ENCODE measurements around the gene PARVA.

Gene PARVA

GRCh38 chr11:12421386-12421785, 44.0 kb downstream of the PARVA start:
- Mint-ChIP-seq H3K4me1 (ENCODE audit: low read depth) (no peaks in the 10 kb centered on the region), H3K9me3 (no peaks in the 10 kb centered on the region), H3K27me3 (ENCODE audit: low read depth) (peaks cover 4% of the 10 kb centered on the region), H3K4me3 (no peak overlapping the region), H3K36me3 (ENCODE audit: low read depth) (no peaks in the 10 kb centered on the region), H3K27ac (no peak overlapping the region)

DNA sequence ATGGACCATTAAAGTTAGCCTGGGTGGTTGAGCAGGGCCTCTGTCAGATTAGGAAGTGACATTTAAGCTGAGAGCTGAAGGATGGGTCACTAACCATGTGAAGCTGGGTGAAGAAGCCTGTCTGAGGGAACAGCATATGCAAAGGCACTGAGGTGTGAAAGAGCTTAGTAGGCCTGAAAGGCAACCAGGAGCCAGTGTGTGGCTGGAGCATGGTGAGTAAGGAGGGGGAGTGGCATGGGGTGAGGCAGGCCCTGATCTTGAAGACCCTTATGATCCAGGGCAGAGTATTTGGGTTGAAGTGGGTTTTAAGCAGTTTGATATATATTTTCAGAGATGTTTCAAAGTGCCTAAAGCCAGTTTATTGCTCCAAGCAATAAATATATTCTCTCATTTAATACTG, 48.8 kb downstream of the PARVA start:
- Mint-ChIP-seq H3K27me3 (ENCODE audit: low read depth) (no peaks in the 10 kb centered on the region), H3K4me3 (no peak overlapping the region), H3K4me1 (ENCODE audit: low read depth) (no peaks in the 10 kb centered on the region), H3K36me3 (ENCODE audit: low read depth) (no peaks in the 10 kb centered on the region), H3K9me3 (no peaks in the 10 kb centered on the region), H3K27ac (no peak overlapping the region)

DNA sequence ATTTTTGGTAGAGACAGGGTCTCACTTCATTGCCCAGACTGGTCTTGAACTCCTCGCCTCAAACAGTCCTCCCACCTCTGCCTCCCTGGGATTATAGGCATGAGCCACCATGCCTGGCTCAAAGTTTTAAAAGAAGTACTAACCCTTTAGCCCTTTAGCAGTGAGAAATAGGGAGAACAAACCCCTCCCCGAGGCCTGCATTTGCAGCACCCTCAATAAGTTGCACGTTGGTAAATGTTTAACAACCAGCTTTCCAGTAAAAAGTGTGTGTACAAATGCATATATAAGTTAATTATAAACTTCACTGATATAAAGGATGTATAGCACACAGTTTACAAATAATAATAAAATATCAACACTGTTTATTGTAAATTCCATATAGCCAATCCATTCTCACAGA, 51.8 kb downstream of the PARVA start:
- no peak overlapping the region for H3K27ac Mint-ChIP-seq
- H3K4me3 Mint-ChIP-seq, result no peak overlapping the region
- no peaks in the 10 kb centered on the region for H3K27me3 Mint-ChIP-seq (ENCODE audit: low read depth)
- H3K36me3 Mint-ChIP-seq (ENCODE audit: low read depth), result no peaks in the 10 kb centered on the region
- no peaks in the 10 kb centered on the region for H3K4me1 Mint-ChIP-seq (ENCODE audit: low read depth)
- H3K9me3 Mint-ChIP-seq, result no peaks in the 10 kb centered on the region

DNA sequence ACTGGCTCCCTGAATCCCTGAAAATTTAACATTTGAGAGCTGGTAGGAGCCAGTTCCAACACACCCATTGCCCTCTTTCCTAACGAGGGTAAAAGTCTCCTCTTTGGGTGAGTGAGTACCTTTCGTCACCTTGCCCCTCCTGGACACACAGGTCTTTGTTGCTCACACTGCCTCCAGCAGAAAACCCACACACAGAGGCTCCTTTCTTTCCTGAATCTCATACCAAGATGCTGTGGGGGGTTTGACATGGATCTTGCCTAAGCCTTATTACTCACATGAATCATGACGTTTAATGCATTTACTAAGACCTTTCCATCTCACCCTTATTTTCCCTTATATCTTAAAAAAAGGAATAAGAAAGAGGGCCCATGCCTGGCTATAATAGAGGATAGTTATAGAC, 53.0 kb downstream of the PARVA start:
- H3K27ac Mint-ChIP-seq, result no peak overlapping the region
- no peaks in the 10 kb centered on the region for H3K36me3 Mint-ChIP-seq (ENCODE audit: low read depth)
- no peaks in the 10 kb centered on the region for H3K9me3 Mint-ChIP-seq
- H3K4me3 Mint-ChIP-seq, result no peak overlapping the region
- H3K27me3 Mint-ChIP-seq (ENCODE audit: low read depth), result peaks cover 5% of the 10 kb centered on the region
- H3K4me1 Mint-ChIP-seq (ENCODE audit: low read depth), result no peaks in the 10 kb centered on the region

DNA sequence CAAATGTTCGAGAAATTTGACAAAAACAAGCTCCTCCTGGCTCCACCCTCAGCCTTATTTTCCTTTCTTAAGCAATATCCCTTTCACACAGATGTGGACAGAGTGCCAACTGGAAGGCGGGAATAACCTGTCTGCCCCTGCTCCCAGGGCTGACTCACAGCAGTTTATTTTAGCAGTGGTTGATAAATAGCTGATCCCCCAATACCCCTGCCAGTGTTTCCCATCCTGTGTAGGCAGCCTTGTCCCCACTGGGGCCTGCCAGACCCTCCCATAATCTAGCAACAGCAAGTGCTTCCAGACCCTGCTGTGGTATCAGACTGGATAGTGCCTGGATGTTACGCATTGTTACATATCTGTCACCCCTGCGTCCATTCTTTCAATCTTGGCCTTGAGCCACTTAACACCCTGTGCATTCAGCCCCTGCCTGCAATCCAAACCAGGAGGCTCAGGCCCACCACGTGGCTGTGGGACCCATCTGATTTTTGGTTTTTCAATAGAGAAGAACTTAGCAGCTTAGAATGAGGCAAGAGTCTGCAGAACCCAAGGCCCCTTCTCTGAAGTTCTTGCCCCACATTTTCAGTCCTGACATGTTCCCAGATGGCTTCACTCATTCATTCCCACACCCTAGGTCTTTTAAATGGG, 53.7 kb downstream of the PARVA start:
- Mint-ChIP-seq H3K9me3 (no peaks in the 10 kb centered on the region), H3K36me3 (ENCODE audit: low read depth) (no peaks in the 10 kb centered on the region), H3K4me3 (no peak overlapping the region)

GRCh38 chr11:12432507-12432906, 55.1 kb downstream of the PARVA start:
- H3K4me3 Mint-ChIP-seq, result no peak overlapping the region
- no peaks in the 10 kb centered on the region for H3K9me3 Mint-ChIP-seq
- peaks cover 5% of the 10 kb centered on the region for H3K27me3 Mint-ChIP-seq (ENCODE audit: low read depth)
- H3K36me3 Mint-ChIP-seq (ENCODE audit: low read depth), result no peaks in the 10 kb centered on the region
- no peaks in the 10 kb centered on the region for H3K4me1 Mint-ChIP-seq (ENCODE audit: low read depth)
- no peak overlapping the region for H3K27ac Mint-ChIP-seq

More for the DNA sequence above, 53.7 kb downstream of the PARVA start:
- Mint-ChIP-seq H3K27ac (no peak overlapping the region), H3K4me1 (ENCODE audit: low read depth) (no peaks in the 10 kb centered on the region), H3K27me3 (ENCODE audit: low read depth) (peaks cover 5% of the 10 kb centered on the region)

- no peaks in the 10 kb centered on the region for H3K9me3 Mint-ChIP-seq
- H3K36me3 Mint-ChIP-seq (ENCODE audit: low read depth), result no peaks in the 10 kb centered on the region
- peaks cover 5% of the 10 kb centered on the region for H3K27me3 Mint-ChIP-seq (ENCODE audit: low read depth)
- H3K4me1 Mint-ChIP-seq (ENCODE audit: low read depth), result no peaks in the 10 kb centered on the region
- no peak overlapping the region for H3K4me3 Mint-ChIP-seq
- no peak overlapping the region for H3K27ac Mint-ChIP-seq
Observed at GRCh38 chr11:12433121-12433520, 55.8 kb downstream of the PARVA start.

DNA sequence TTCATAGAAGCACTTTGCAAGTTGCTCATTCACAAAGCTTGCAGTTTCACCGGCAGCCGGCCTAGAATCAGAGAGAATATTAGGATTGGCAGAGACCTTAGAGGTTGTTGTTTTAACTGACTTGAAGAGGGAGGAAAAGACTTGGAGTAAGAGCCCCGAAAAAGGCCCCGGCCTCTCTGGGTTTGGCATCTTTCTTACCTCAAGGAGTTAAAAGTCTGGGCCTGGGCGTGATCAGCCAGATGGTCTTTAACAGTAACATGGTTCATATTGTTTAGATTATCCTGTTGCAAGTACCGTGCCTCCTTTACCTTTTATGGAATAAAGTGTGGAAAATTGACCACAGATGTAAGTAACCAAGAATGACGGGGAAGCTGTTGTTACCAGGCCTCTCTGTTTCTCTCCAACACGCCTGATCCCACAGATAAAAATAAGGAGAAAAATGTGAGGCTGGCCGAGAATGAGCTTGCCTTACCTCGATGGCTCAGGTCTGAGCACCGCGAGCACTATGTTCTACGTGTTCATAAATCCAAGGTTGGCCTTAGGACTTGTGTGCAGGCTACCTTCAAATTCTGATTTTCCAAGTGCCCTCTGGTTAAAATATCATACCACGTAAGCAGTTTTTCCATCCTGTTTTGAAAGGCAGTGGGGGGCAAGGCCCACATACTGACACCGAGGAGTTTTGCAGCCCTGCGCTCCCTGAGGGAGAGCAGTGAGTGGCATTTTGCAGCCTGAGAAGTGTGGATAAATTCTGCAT, 56.4 kb downstream of the PARVA start:
- H3K4me1 Mint-ChIP-seq (ENCODE audit: low read depth), result no peaks in the 10 kb centered on the region
- no peak overlapping the region for H3K27ac Mint-ChIP-seq
- no peaks in the 10 kb centered on the region for H3K36me3 Mint-ChIP-seq (ENCODE audit: low read depth)
- peaks cover 5% of the 10 kb centered on the region for H3K27me3 Mint-ChIP-seq (ENCODE audit: low read depth)
- H3K4me3 Mint-ChIP-seq, result no peak overlapping the region
- no peaks in the 10 kb centered on the region for H3K9me3 Mint-ChIP-seq

DNA sequence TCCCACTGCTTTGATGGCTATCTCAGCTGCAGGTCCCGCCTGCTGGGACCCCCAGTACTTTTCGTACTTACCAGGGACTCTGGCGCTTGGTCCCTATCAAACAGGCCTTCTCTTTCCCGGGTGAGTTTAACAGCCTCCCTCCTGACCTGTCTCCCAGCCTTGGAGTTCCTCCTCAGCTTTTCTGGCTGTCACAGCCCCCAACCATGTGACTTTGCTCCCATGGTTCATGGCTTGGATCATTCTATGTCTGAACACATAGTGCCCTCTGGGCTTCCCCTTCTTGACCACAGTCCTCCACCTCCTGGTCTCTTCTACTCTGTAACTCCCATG, 56.9 kb downstream of the PARVA start:
- H3K27me3 Mint-ChIP-seq (ENCODE audit: low read depth), result peaks cover 5% of the 10 kb centered on the region
- no peaks in the 10 kb centered on the region for H3K4me1 Mint-ChIP-seq (ENCODE audit: low read depth)
- H3K27ac Mint-ChIP-seq, result no peak overlapping the region
- no peak overlapping the region for H3K4me3 Mint-ChIP-seq
- no peaks in the 10 kb centered on the region for H3K9me3 Mint-ChIP-seq
- H3K36me3 Mint-ChIP-seq (ENCODE audit: low read depth), result no peaks in the 10 kb centered on the region

- Mint-ChIP-seq H3K4me3 (no peak overlapping the region), H3K27me3 (ENCODE audit: low read depth) (peaks cover 5% of the 10 kb centered on the region), H3K36me3 (ENCODE audit: low read depth) (no peaks in the 10 kb centered on the region), H3K27ac (no peak overlapping the region), H3K9me3 (no peaks in the 10 kb centered on the region), H3K4me1 (ENCODE audit: low read depth) (no peaks in the 10 kb centered on the region)
Observed at GRCh38 chr11:12435264-12435663, 57.9 kb downstream of the PARVA start.

DNA sequence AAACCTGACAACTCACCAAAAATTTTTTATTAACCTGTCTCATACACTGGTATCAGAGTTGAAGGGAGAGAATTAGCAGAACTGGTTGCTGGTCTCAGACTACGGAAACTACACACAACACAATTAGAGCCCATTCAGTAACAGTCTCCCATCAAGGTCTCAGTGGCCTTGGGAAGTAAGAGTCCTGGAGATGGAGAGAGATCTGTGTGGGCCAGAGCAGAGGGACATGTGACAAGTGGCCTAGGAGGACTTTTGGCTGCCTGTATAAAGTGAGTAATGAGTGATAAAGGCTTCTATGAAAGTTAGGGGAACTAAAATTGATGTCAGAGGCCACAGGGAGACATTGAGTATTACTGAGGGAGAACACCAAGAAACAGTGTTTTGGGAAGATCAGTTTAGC, 58.9 kb downstream of the PARVA start:
- H3K27ac Mint-ChIP-seq, result no peak overlapping the region

GRCh38 chr11:12438291-12438690, 60.9 kb downstream of the PARVA start:
- no peaks in the 10 kb centered on the region for H3K9me3 Mint-ChIP-seq
- H3K27ac Mint-ChIP-seq, result no peak overlapping the region
- H3K27me3 Mint-ChIP-seq (ENCODE audit: low read depth), result peaks cover 5% of the 10 kb centered on the region
- no peak overlapping the region for H3K4me3 Mint-ChIP-seq
- H3K36me3 Mint-ChIP-seq (ENCODE audit: low read depth), result no peaks in the 10 kb centered on the region
- no peaks in the 10 kb centered on the region for H3K4me1 Mint-ChIP-seq (ENCODE audit: low read depth)

More for the DNA sequence above, 58.9 kb downstream of the PARVA start:
- Mint-ChIP-seq H3K9me3 (no peaks in the 10 kb centered on the region), H3K4me3 (no peak overlapping the region), H3K27me3 (ENCODE audit: low read depth) (peaks cover 5% of the 10 kb centered on the region), H3K36me3 (ENCODE audit: low read depth) (no peaks in the 10 kb centered on the region), H3K4me1 (ENCODE audit: low read depth) (no peaks in the 10 kb centered on the region)

- Mint-ChIP-seq H3K27ac (no peak overlapping the region), H3K27me3 (ENCODE audit: low read depth) (peaks cover 2% of the 10 kb centered on the region)
Observed at GRCh38 chr11:12439615-12440014, 62.2 kb downstream of the PARVA start.

DNA sequence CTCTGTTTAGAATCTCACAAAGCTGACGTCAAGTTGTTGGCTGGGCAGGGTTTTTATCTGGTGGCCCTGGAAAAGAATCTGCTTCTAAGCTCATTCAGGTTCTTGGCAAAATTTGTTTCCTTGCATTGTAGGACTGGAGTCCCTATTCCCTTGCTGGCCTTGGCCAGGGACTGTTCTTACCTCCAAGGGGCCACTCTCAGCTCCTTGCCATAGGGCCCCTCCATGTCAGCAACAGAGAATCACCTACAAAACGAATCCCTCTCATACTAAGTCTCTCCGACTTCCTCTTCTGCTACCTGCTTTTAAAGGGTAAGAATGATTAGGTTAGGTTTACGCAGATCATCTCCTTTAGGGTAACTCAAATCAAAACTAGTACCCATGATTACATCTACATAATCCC, 63.2 kb downstream of the PARVA start:
- no peaks in the 10 kb centered on the region for H3K9me3 Mint-ChIP-seq
- no peaks in the 10 kb centered on the region for H3K36me3 Mint-ChIP-seq (ENCODE audit: low read depth)
- no peak overlapping the region for H3K4me3 Mint-ChIP-seq
- no peaks in the 10 kb centered on the region for H3K27me3 Mint-ChIP-seq (ENCODE audit: low read depth)
- no peaks in the 10 kb centered on the region for H3K4me1 Mint-ChIP-seq (ENCODE audit: low read depth)
- H3K27ac Mint-ChIP-seq, result no peak overlapping the region

More at GRCh38 chr11:12439615-12440014, 62.2 kb downstream of the PARVA start:
- no peak overlapping the region for H3K4me3 Mint-ChIP-seq
- no peaks in the 10 kb centered on the region for H3K9me3 Mint-ChIP-seq
- H3K4me1 Mint-ChIP-seq (ENCODE audit: low read depth), result no peaks in the 10 kb centered on the region
- H3K36me3 Mint-ChIP-seq (ENCODE audit: low read depth), result no peaks in the 10 kb centered on the region

DNA sequence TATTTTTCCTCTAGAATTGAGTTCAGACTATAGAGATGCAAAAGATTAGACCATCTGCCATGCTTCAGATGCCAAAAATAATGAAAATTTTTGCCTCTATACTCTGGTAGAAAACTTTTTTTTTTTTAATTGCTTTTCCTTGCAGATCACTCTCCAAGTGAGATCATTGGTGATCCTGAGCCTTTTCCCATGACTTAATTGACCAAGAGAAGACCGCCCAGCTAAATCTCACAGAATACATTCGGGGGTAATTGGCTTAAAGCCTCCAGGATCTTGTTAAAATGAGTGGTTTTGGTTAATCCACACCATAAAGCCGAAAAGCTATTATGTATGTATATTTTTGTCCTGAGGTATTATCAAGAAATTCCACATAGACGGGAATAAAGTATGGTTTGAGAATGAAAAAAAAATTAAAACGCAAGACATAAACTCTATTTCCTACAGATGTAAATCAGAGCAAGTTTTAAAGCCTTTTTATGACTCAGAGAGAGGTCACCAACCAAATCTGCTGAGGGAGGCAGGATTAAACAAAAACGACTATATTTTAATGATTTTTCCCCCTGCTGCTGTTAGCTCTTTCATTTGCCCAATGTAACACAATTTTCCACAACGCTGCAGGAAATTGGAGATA, 64.0 kb downstream of the PARVA start:
- no peaks in the 10 kb centered on the region for H3K36me3 Mint-ChIP-seq (ENCODE audit: low read depth)

More for the DNA sequence above, 64.0 kb downstream of the PARVA start:
- H3K27ac Mint-ChIP-seq, result no peak overlapping the region
- H3K4me1 Mint-ChIP-seq (ENCODE audit: low read depth), result no peaks in the 10 kb centered on the region
- no peaks in the 10 kb centered on the region for H3K9me3 Mint-ChIP-seq
- no peaks in the 10 kb centered on the region for H3K27me3 Mint-ChIP-seq (ENCODE audit: low read depth)
- H3K4me3 Mint-ChIP-seq, result no peak overlapping the region

Measured in T-helper 1 cell treated with Interleukin-12 subunit alpha and Interleukin-12 subunit beta and Interleukin-4 antibody, amounts not matched to agents 30 μg/mL and 1 μg/mL, for 36 hours (primary cell).